Measurements from ENCODE around the gene ZMYM2.

ZMYM2 gene

DNA sequence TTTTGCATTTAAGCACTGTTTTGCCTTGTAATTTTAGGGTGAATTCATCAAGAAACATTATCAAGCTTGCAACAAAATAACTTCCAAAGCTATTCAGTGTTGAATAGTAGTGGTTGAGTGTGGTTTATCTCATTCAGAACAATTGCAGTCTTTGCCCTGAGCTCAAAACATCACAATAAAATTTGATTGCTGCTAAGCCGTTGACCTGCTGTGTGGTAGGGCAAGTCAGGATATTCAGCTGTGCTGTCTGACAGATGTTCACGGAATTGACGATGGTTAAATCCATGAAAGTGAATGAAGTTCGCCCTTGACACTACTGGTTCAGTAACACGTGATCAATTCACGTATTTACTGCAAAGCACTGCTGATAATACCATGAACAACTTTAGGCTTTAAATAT lies 135.4 kb downstream of the ZMYM2 start:
- TF ChIP-seq, protein P1, sequence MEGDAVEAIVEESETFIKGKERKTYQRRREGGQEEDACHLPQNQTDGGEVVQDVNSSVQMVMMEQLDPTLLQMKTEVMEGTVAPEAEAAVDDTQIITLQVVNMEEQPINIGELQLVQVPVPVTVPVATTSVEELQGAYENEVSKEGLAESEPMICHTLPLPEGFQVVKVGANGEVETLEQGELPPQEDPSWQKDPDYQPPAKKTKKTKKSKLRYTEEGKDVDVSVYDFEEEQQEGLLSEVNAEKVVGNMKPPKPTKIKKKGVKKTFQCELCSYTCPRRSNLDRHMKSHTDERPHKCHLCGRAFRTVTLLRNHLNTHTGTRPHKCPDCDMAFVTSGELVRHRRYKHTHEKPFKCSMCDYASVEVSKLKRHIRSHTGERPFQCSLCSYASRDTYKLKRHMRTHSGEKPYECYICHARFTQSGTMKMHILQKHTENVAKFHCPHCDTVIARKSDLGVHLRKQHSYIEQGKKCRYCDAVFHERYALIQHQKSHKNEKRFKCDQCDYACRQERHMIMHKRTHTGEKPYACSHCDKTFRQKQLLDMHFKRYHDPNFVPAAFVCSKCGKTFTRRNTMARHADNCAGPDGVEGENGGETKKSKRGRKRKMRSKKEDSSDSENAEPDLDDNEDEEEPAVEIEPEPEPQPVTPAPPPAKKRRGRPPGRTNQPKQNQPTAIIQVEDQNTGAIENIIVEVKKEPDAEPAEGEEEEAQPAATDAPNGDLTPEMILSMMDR (IDR thresholded peaks at IDR 0.05; ENCODE audit: low read depth, low read length, missing control alignments) = no peak
- no peak for DNase-seq (ENCODE audit: extremely low read depth, low read depth)
- no peak overlapping the region for H3K4me3 ChIP-seq (replicated peaks; ENCODE audit: low read depth, low read length)

DNA sequence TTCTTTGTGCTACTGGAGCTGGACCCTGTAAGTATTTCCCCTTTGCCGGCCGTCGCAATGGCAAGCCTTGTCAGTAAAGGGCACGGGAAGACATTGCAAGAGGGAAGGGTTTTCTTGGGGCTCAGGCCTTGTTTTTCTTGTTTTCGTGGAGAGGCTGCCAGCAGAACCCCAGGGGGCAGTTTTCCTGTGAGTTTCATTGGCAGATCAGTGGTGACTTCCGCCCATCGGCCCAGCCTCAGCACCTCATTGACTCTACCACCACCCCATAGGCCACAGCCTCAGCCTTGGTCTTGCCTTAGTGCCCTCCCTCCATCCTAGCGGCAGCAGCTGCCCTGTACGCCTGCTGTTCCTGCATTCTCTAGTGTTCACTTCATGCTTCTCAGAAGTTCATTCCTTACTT lies 140.8 kb downstream of the ZMYM2 start:
- DNase-seq (ENCODE audit: extremely low read depth, low read depth) = no peak
- H3K4me3 ChIP-seq (replicated peaks; ENCODE audit: low read depth, low read length) = no peak overlapping the region
- TF ChIP-seq, protein P1 (IDR thresholded peaks at IDR 0.05; ENCODE audit: low read depth, low read length, missing control alignments) = no peak

DNA sequence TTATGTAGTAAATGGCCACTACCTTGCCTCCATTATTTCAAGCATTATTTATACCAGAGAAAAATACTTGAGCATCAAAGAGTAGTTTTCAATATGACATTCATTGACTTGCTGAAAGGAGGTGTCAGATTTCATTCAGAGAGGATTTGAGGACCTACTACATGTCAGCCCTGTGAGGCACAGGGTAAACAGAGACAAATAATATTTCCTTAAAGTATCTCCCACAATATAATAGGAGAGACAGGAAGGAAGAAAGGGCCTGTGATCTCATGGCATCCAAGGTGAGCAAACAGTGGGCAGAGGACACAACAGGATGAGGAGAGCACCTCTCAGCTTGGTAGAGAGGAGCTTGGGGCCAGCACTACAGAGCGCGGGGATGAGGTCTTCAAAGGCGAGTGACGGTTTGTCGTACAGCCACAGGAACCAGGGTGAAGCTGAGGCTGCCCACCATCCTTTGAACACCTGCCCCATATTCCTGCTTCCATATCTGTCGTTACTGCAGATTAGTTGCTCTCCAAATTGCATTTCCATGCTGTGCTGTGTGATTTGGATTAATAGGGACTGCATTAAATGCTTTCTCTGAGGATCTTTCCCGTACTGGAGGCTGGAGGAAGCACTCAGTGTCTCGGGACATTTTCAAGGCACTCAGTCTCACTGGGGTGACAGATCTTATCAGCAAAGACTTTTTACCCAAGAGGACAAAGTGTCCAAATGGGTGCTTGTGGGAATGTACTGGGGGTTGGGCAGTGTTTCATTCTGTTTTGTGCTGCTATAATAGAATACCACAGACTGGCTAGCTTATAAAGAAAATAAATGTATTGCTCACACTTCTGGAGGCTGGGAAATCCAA lies 143.2 kb downstream of the ZMYM2 start:
- no peak for DNase-seq (ENCODE audit: extremely low read depth, low read depth)
- no peak overlapping the region for H3K4me3 ChIP-seq (replicated peaks; ENCODE audit: low read depth, low read length)
- TF ChIP-seq, protein P1 (IDR thresholded peaks at IDR 0.05; ENCODE audit: low read depth, low read length, missing control alignments) = no peak

DNA sequence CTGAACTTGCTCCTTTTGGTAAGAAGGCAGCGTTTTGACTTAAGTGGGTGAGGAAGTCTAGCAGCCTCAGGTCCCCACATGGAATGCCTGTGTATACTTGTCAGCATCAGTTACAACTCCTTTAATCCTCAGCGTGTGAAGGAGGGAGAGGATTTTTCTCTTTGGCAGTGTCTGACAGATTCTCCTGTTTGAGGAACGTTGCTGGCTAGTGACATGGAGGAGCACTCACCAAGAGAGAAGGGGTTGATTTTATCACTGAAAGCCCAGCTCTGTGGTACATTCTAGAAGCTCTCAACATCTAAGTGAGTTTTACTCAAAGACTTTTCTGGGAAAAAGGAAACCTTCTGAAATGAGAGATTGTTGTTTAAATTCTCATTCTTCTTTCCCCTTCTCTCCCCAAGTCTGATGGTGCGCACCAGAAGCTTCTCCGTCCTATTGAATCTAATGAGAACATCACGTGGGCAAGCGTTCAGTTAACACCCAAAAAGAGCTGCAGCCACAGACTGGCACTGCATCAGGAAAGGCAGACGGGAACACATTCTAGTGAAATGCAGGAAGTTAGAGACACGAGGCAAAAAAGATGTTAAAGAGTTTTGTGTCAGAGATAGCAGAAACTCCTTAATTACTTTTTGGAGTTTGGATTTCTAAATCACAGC lies 144.1 kb downstream of the ZMYM2 start:
- no peak for DNase-seq (ENCODE audit: extremely low read depth, low read depth)

DNA sequence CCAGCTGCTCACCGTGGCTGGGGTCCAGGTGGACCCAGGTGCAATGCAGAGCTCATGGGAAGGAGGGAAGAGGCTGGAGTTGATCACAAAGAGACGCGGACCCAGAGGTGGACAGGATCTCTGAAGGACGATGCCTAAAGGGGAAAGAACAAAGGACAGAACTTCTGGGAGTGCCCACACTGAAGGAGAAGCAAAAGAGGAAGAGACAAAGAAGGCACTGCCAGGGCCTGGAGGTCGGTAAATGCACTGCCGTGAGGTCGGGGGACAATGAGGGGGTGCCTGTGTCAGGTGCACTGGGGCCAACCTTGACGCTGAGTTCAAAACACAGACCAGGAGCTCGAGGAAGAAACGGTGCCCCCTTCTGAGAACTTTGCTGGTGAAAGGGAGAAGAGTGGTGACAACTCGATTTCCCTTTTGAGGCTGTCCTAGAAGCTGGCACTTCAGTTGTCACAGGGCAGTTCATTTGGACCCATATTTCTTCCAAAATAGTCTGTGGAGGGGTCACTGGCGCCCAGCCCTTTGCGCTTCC lies 146.7 kb downstream of the ZMYM2 start:
- H3K4me3 ChIP-seq (replicated peaks; ENCODE audit: low read depth, low read length) = no peak overlapping the region
- TF ChIP-seq, protein P1 (IDR thresholded peaks at IDR 0.05; ENCODE audit: low read depth, low read length, missing control alignments) = no peak
- no peak for DNase-seq (ENCODE audit: extremely low read depth, low read depth)

More for the DNA sequence above, 144.1 kb downstream of the ZMYM2 start:
- H3K4me3 ChIP-seq (replicated peaks; ENCODE audit: low read depth, low read length) = no peak overlapping the region
- TF ChIP-seq, protein P1 (IDR thresholded peaks at IDR 0.05; ENCODE audit: low read depth, low read length, missing control alignments) = no peak

DNA sequence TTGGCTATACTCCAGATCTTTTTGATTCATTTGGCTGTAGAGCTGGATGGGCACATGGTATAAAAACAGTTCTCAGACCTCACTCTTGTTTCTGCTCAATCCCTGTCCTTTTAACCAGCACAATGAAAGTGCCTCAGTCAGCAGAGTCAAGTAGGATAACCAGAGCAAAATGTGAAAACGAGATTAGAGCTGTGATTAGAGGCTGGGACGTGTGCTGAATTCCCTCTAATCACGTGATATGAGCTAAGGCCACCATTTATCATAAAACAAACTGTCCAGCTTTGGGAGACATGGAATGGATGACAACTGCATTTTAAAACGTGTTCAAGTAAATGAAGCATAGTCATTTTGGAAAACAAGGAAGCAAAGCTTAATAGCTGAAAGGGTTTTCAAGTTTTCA lies 148.2 kb downstream of the ZMYM2 start:
- H3K4me3 ChIP-seq (replicated peaks; ENCODE audit: low read depth, low read length) = no peak overlapping the region
- TF ChIP-seq, protein P1 (IDR thresholded peaks at IDR 0.05; ENCODE audit: low read depth, low read length, missing control alignments) = no peak
- DNase-seq (ENCODE audit: extremely low read depth, low read depth) = no peak

Measured in HFF-Myc (cell line).